SK-N-SH (cell line): ENCODE measurements around the gene TSC22D2. TPM values are rescaled to one million over a fixed set of nuclear protein-coding genes. Genes with fewer than 3 reads are reported as not detected.
A peak's percentile ranks its signal among the peaks of the same experiment; 100 is the strongest.

ENCODE experiments used
- CTCF ChIA-PET: fragments of 300-600, 350-600 bp; formaldehyde crosslinking; extraction: SDS; loops from one replicate; lab custom pipeline; 2021; lab: Yijun Ruan, JAX
- POLR2A ChIA-PET: fragments of 350-600 bp; sonication (Branson Sonifier 250); formaldehyde crosslinking; extraction: SDS; loops from one replicate; lab custom pipeline; 2020; ENCODE audit warnings: antibody characterized with exemption, inconsistent platforms; lab: Yijun Ruan, JAX
- DNase-seq: peaks from one replicate; pipeline ENCODE4 v3.0.0; 2012
- H2AFZ ChIP-seq: fragments of 200-600 bp; sonication (generic); 2 replicates; pipeline ENCODE4 v1.8.1; 2016; ENCODE audit warnings: antibody characterized with exemption, mild to moderate bottlenecking, low read depth
- H3F3A ChIP-seq: fragments of 200-600 bp; sonication (generic); replicated peaks from 2 replicates; pipeline ENCODE3; 2016; ENCODE audit warnings: antibody characterized with exemption, mild to moderate bottlenecking; ENCODE audit not compliant: insufficient read depth
- H3K27ac ChIP-seq, 2 experiments: fragments of 200-500 bp in 1 of 2; fragments of 200-600 bp in 1 of 2; sonication (Bioruptor generic) in 1 of 2; sonication (generic), shearing (Covaris generic) in 1 of 2; 2 replicates each; pipeline versions ENCODE4 v1.5.1 to v1.6.1; 2014 to 2016; ENCODE audit warnings: low read depth in 2 of 2, inconsistent platforms in 1 of 2, low read length in 1 of 2, mild to moderate bottlenecking in 1 of 2, mixed read lengths in 1 of 2
- H3K27me3 ChIP-seq: fragments of 200-600 bp; sonication (generic), shearing (Covaris generic); 2 replicates; pipeline ENCODE4 v1.6.1; 2016; ENCODE audit warnings: mixed run types; ENCODE audit not compliant: insufficient read depth
- H3K36me3 ChIP-seq, 2 experiments: fragments of 200-500 bp in 1 of 2; fragments of 200-600 bp in 1 of 2; sonication (Bioruptor generic) in 1 of 2; sonication (generic) in 1 of 2; replicated peaks in 1 of 2; 2 replicates each; pipeline versions ENCODE3 to v1.5.1; 2014 to 2016; ENCODE audit warnings: low read length in 1 of 2, mild to moderate bottlenecking in 1 of 2; ENCODE audit not compliant: insufficient read depth in 2 of 2, control insufficient read depth in 1 of 2
- H3K4me1 ChIP-seq, 2 experiments: fragments of 200-500 bp in 1 of 2; fragments of 200-600 bp in 1 of 2; sonication (Bioruptor generic) in 1 of 2; sonication (generic), shearing (Covaris generic) in 1 of 2; 2 replicates each; pipeline versions ENCODE4 v1.5.1 to v1.6.1; 2014 to 2016; ENCODE audit warnings: low read depth in 1 of 2, low read length in 1 of 2, mixed run types in 1 of 2; ENCODE audit not compliant: insufficient read depth in 2 of 2, control insufficient read depth in 1 of 2
- H3K4me2 ChIP-seq: fragments of 200-600 bp; sonication (generic), shearing (Covaris generic); 2 replicates; pipeline ENCODE4 v1.6.1; 2017; ENCODE audit warnings: mixed run types
- H3K4me3 ChIP-seq, 2 experiments: fragments of 200-500 bp in 1 of 2; fragments of 200-600 bp in 1 of 2; sonication (Bioruptor generic) in 1 of 2; sonication (generic), shearing (Covaris generic) in 1 of 2; 2 replicates each; pipeline versions ENCODE4 v1.5.1 to v1.8.1; 2014 to 2016; ENCODE audit warnings: low read depth in 2 of 2, inconsistent platforms in 1 of 2, low read length in 1 of 2, mild to moderate bottlenecking in 1 of 2, mixed read lengths in 1 of 2, moderate library complexity in 1 of 2
- H3K79me2 ChIP-seq: fragments of 200-600 bp; sonication (generic); 2 replicates; pipeline ENCODE4 v1.8.1; 2017; ENCODE audit warnings: mild to moderate bottlenecking; ENCODE audit not compliant: insufficient read depth
- H3K9ac ChIP-seq: fragments of 200-600 bp; sonication (generic); 2 replicates; pipeline ENCODE4 v1.6.1; 2017; ENCODE audit warnings: mixed run types
- H3K9me2 ChIP-seq: fragments of 200-600 bp; sonication (generic); 2 replicates; pipeline ENCODE4 v1.6.1; 2017; ENCODE audit warnings: mixed run types
- H3K9me3 ChIP-seq: fragments of 200-600 bp; sonication (generic); 2 replicates; pipeline ENCODE4 v1.6.1; 2017; ENCODE audit warnings: mixed run types, mild to moderate bottlenecking, moderate library complexity
- H4K20me1 ChIP-seq: fragments of 200-600 bp; sonication (generic); 2 replicates; pipeline ENCODE4 v1.6.1; 2017; ENCODE audit warnings: mild to moderate bottlenecking, mixed run types; ENCODE audit not compliant: insufficient read depth
- FOSL2 ChIP-seq: IDR thresholded peaks from 2 replicates; pipeline ENCODE4 v1.4.0; 2012; ENCODE audit warnings: low read depth, mild to moderate bottlenecking, moderate library complexity, borderline replicate concordance
- JUND ChIP-seq: IDR thresholded peaks from 2 replicates; pipeline ENCODE4 v1.4.0; 2012
- POLR2AphosphoS5 ChIP-seq: IDR thresholded peaks from 2 replicates; pipeline ENCODE4 v1.6.1; 2012; ENCODE audit warnings: low read depth, low read length
- RXRA ChIP-seq: IDR thresholded peaks from 2 replicates; pipeline ENCODE4 v1.4.0; 2012; ENCODE audit warnings: low read depth, mild to moderate bottlenecking, borderline replicate concordance
- TCF12 ChIP-seq: IDR thresholded peaks from 2 replicates; pipeline ENCODE4 v1.4.0; 2012
- USF1 ChIP-seq: IDR thresholded peaks from 2 replicates; pipeline ENCODE4 v1.4.0; 2012; ENCODE audit warnings: low read depth, borderline replicate concordance
- ZBTB33 ChIP-seq: IDR thresholded peaks from 2 replicates; pipeline ENCODE4 v1.4.0; 2012; ENCODE audit warnings: low read depth, borderline replicate concordance
- WGBS: methylation state at CpG from one replicate; pipeline ENCODE4 v1.1.6; 2017; ENCODE audit warnings: low lambda C conversion rate; 5-methylcytosine and 5-hydroxymethylcytosine counted together
- polyA plus RNA-seq, 3 experiments: library from polyadenylated mRNA; depleted of rRNA; stranded (reverse); fragments of >200 nt; gene quantifications; 2 replicates each; pipeline ENCODE4 v1.2.3, GENCODE V29; 2012
- TF ChIP-seq, protein P1 (sequence below): IDR thresholded peaks from 2 replicates; pipeline ENCODE4 v1.4.0; 2012; ENCODE audit warnings: low read depth

Gene TSC22D2
- polyA plus RNA-seq, 1 of the 3 experiments (the other 2 are of a cell fraction) = 4.8 TPM

GRCh38 chr3:150414258-150414657, 6.2 kb downstream of the TSC22D2 start:
- Histone ChIP-seq H3K27me3 (no peaks in the 10 kb centered on the region), H3K27ac (peak overlapping the region in 1 of 2 experiments; percentile 67; a peak in 2 of 4 replicates), H3F3A (peaks cover 19% of the 10 kb centered on the region), H3K79me2 (peaks cover 100% of the 10 kb centered on the region), H3K9me2 (no peaks in the 10 kb centered on the region), H3K36me3 (peaks cover 49 to 53% of the 10 kb centered on the region in 2 experiments), H3K4me2 (peak overlapping the region; percentile 90), H3K4me1 (peaks cover 5 to 24% of the 10 kb centered on the region in 2 experiments; a peak in 3 of 4 replicates), H3K9me3 (no peaks in the 10 kb centered on the region), H2AFZ (no peak overlapping the region), H4K20me1 (peaks cover 100% of the 10 kb centered on the region), H3K9ac (peak overlapping the region; percentile 95; the same call in 1 of the 2 replicates), H3K4me3 (peak overlapping the region; percentile 87 to 91; a peak in 3 of 4 replicates)
- ChIA-PET CTCF (no interaction called here), POLR2A (no interaction called here)
- TF ChIP-seq ZBTB33 (no peak), TCF12 (0 out of 2 replicates have a peak, but pooled peaks have one; percentile 9), POLR2AphosphoS5 (no peak)
- 36% methylated on average over 3 of the region's 3 CpGs for WGBS
- DNase-seq = no peak

DNA sequence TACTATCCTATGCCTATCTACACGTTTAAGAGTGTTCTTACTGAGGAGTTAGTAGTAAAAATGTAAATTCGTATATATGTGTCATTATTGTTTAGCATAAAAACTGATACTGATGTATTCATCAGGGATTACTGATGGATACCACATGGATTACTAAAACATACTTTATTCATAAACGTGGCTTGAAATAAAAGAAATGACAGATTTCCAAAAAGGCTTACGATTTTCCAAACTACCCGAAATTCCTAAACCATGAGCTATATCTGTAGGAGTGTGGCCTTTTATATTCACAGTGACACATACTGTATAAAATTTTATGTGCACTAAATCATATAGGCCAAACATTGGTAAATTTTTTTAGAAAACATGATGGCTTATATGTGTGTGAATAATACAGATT, 6.9 kb downstream of the TSC22D2 start:
- H3K9me3 ChIP-seq = no peaks in the 10 kb centered on the region
- H3K36me3 ChIP-seq = peaks cover 49 to 53% of the 10 kb centered on the region in 2 experiments
- peak overlapping the region in 1 of 2 experiments; percentile 67; a peak in 2 of 4 replicates for H3K27ac ChIP-seq
- ChIA-PET POLR2A (no interaction called here), CTCF (interaction anchor here (0.7 kb wide), 1 partner anchor 82 kb away, joined by 3 read pairs; no protein-coding TSS in a partner anchor)
- H4K20me1 ChIP-seq = peaks cover 100% of the 10 kb centered on the region
- no peaks in the 10 kb centered on the region for H3K27me3 ChIP-seq
- H3K4me1 ChIP-seq = peaks cover 5 to 31% of the 10 kb centered on the region in 2 experiments; a peak in 3 of 4 replicates
- H3K79me2 ChIP-seq = peaks cover 100% of the 10 kb centered on the region
- no peaks in the 10 kb centered on the region for H3K9me2 ChIP-seq
- peak overlapping the region; percentile 90 for H3K4me2 ChIP-seq
- H3K4me3 ChIP-seq = peak overlapping the region; percentile 87 to 91; a peak in 2 of 4 replicates
- no peak overlapping the region; the same call in 1 of the 2 replicates for H3K9ac ChIP-seq
- DNase-seq = no peak
- no peak overlapping the region for H2AFZ ChIP-seq
- peaks cover 17% of the 10 kb centered on the region for H3F3A ChIP-seq
- TF ChIP-seq TCF12 (peak; percentile 33), FOSL2 (peak; percentile 14; the same call in 1 of the 2 replicates), RXRA (no peak), USF1 (no peak), JUND (0 out of 2 replicates have a peak, but pooled peaks have one; percentile 22)
- TF ChIP-seq, protein P1, sequence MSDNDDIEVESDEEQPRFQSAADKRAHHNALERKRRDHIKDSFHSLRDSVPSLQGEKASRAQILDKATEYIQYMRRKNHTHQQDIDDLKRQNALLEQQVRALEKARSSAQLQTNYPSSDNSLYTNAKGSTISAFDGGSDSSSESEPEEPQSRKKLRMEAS = no peak
- TF ChIP-seq, all 33 proteins: peak for 3
- 28% methylated on average over 5 of the region's 5 CpGs for WGBS
